K562 (cell line): ENCODE results near the gene MYH3. TPM values are rescaled to one million over a fixed set of nuclear protein-coding genes. Genes with fewer than 3 reads are reported as not detected.

Experiments
- ATAC-seq: fragments of 200-7000 bp; cut with Tn5 transposase; 3 replicates; pipeline ENCODE4 v1.9.1; 2020; ENCODE audit warnings: moderate library complexity
- BruUV-seq: library from RNA; stranded (reverse); fragments of 400-500 nt; replicated peaks from 2 replicates; lab custom pipeline; 2021; lab: Mats Ljungman, UMichigan
- CTCF ChIA-PET: fragments of 300-600 bp; formaldehyde crosslinking; extraction: SDS; loops from one replicate; lab custom pipeline; 2021; ENCODE audit warnings: low intra/inter-chr PET ratio; lab: Yijun Ruan, JAX
- POLR2A ChIA-PET: fragments of 300-600, 350-650 bp; sonication (Branson Sonifier 250); formaldehyde crosslinking; extraction: SDS; loops from one replicate; lab custom pipeline; 2021; ENCODE audit warnings: antibody characterized with exemption, inconsistent platforms; lab: Yijun Ruan, JAX
- DNase-seq, 4 experiments: peaks; one replicate each; pipeline versions ENCODE4 v3.0.0 to v3.0.0-alpha.2; 2011 to 2018; ENCODE audit warnings: low spot score in 3 of 4, mixed read lengths in 3 of 4; ENCODE audit errors: extremely low read depth in 1 of 4
- FAIRE-seq: peaks from 2 replicates; lab custom pipeline; 2011; peaks lifted over from hg19 to GRCh38; lab: Jason Lieb, UNC
- H2AFZ ChIP-seq: 2 replicates; pipeline ENCODE4 v1.6.0; 2011; ENCODE audit warnings: low read depth, low read length, control low read depth, inconsistent platforms
- H3K27ac ChIP-seq: fragments of 200-600 bp; 3 replicates; pipeline ENCODE4 v1.8.0; 2011; ENCODE audit warnings: low read depth, mild to moderate bottlenecking, control low read depth, inconsistent platforms, low read length, moderate library complexity, mixed read lengths; ENCODE audit errors: extremely low read depth
- H3K27me3 ChIP-seq, 2 experiments: fragments of 300-600 bp in 1 of 2; 2 replicates in 1 of 2; 3 replicates in 1 of 2; pipeline versions ENCODE4 v1.6.0 to v1.8.0; 2011; ENCODE audit warnings: inconsistent platforms in 2 of 2, low read length in 2 of 2, mild to moderate bottlenecking in 1 of 2, mixed read lengths in 1 of 2, moderate library complexity in 1 of 2; ENCODE audit not compliant: control insufficient read depth in 2 of 2, insufficient read depth in 2 of 2
- H3K36me3 ChIP-seq: fragments of 300-600 bp; 3 replicates; pipeline ENCODE4 v1.8.0; 2011; ENCODE audit warnings: mild to moderate bottlenecking, low read length, inconsistent platforms; ENCODE audit not compliant: control insufficient read depth, insufficient read depth
- H3K4me1 ChIP-seq, 2 experiments: fragments of 200-600 bp in 1 of 2; replicated peaks in 1 of 2; 2 replicates in 1 of 2; 3 replicates in 1 of 2; pipeline versions ENCODE4 v1.5.1 to v1.8.0; 2011; ENCODE audit warnings: inconsistent platforms in 2 of 2, low read length in 2 of 2, mild to moderate bottlenecking in 1 of 2, mixed read lengths in 1 of 2, moderate library complexity in 1 of 2; ENCODE audit not compliant: control insufficient read depth in 2 of 2, insufficient read depth in 2 of 2
- H3K4me2 ChIP-seq: 2 replicates; pipeline ENCODE4 v1.6.1; 2011; ENCODE audit warnings: low read length, control low read depth, inconsistent platforms, mixed read lengths; ENCODE audit not compliant: insufficient read depth
- H3K4me3 ChIP-seq: fragments of 200-600 bp; sonication (generic), shearing (Covaris generic); 2 replicates; pipeline ENCODE4 v1.5.1; 2016; ENCODE audit warnings: control low read depth, inconsistent platforms
- H3K79me2 ChIP-seq: fragments of 200-600 bp; 3 replicates; pipeline ENCODE4 v1.8.0; 2011; ENCODE audit warnings: low read length, inconsistent platforms; ENCODE audit not compliant: control insufficient read depth, insufficient read depth
- H3K9ac ChIP-seq, 2 experiments: 2 replicates each; pipeline versions ENCODE4 v1.6.0 to v1.6.1; 2011; ENCODE audit warnings: low read depth in 2 of 2, low read length in 2 of 2, control low read depth in 1 of 2, inconsistent platforms in 1 of 2, mild to moderate bottlenecking in 1 of 2, mixed read lengths in 1 of 2; ENCODE audit not compliant: insufficient read depth in 1 of 2
- H3K9me1 ChIP-seq: one replicate; pipeline ENCODE4 v1.6.0; 2011; ENCODE audit warnings: inconsistent platforms, mild to moderate bottlenecking, low read length, moderate library complexity; ENCODE audit not compliant: control insufficient read depth, insufficient read depth
- H3K9me3 ChIP-seq: replicated peaks from 2 replicates; pipeline ENCODE4 v1.5.1; 2011; ENCODE audit warnings: low read depth, low read length, inconsistent platforms; ENCODE audit not compliant: control insufficient read depth, insufficient read depth
- H4K20me1 ChIP-seq: replicated peaks from 2 replicates; pipeline ENCODE4 v1.6.1; 2011; ENCODE audit warnings: low read length, inconsistent platforms, mixed read lengths; ENCODE audit not compliant: control insufficient read depth, insufficient read depth
- CREBBP ChIP-seq: IDR thresholded peaks from one replicate; pipeline ENCODE4 v1.6.1; 2012; ENCODE audit warnings: low read depth, mild to moderate bottlenecking, control low read depth, inconsistent platforms, low read length
- CTCF ChIP-seq, 3 experiments: IDR thresholded peaks in 2 of 3; conservative IDR thresholded peaks in 1 of 3; 2 replicates each; pipeline ENCODE4 v1.5.1; 2011 to 2012; ENCODE audit warnings: low read length in 3 of 3, mild to moderate bottlenecking in 3 of 3, control low read depth in 2 of 3, improper control_type of control experiment in 1 of 3, inconsistent platforms in 1 of 3, low read depth in 1 of 3, mixed read lengths in 1 of 3, moderate library complexity in 1 of 3; ENCODE audit not compliant: insufficient read depth in 2 of 3
- HDAC6 ChIP-seq: IDR thresholded peaks from 2 replicates; pipeline ENCODE4 v1.6.1; 2012; ENCODE audit warnings: low read depth, mild to moderate bottlenecking, control low read depth, inconsistent platforms, low read length, moderate library complexity
- MCM3 ChIP-seq: fragments of 450-650 bp; IDR thresholded peaks from 2 replicates; pipeline ENCODE4 v1.6.1; 2016
- NFIC ChIP-seq: fragments of 450-650 bp; IDR thresholded peaks from 2 replicates; pipeline ENCODE4 v1.6.1; 2017; ENCODE audit warnings: mild to moderate bottlenecking, inconsistent platforms
- POLR3G ChIP-seq: IDR thresholded peaks from 2 replicates; pipeline ENCODE4 v1.6.1; 2011; ENCODE audit not compliant: insufficient read length, insufficient replicate concordance; ENCODE audit errors: extremely low read depth
- RBM25 ChIP-seq: fragments of 200-400 bp; formaldehyde crosslinking; IDR thresholded peaks from 2 replicates; pipeline ENCODE4 v1.6.1; 2018; ENCODE audit warnings: low read length, low read depth, moderate library complexity; ENCODE audit not compliant: severe bottlenecking
- THRA ChIP-seq: fragments of 450-650 bp; IDR thresholded peaks from 2 replicates; pipeline ENCODE4 v1.6.1; 2017; ENCODE audit warnings: mild to moderate bottlenecking, moderate library complexity
- ZBTB9 ChIP-seq: fragments of 450-650 bp; formaldehyde crosslinking; IDR thresholded peaks from 2 replicates; pipeline ENCODE4 v1.4.0; 2020; ENCODE audit warnings: mild to moderate bottlenecking, moderate library complexity
- ZFP1 ChIP-seq: fragments of 450-650 bp; formaldehyde crosslinking; IDR thresholded peaks from 2 replicates; pipeline ENCODE4 v1.4.0; 2020; ENCODE audit warnings: mild to moderate bottlenecking, mixed read lengths
- ZSCAN29 ChIP-seq: fragments of 450-650 bp; IDR thresholded peaks from 2 replicates; pipeline ENCODE4 v1.6.1; 2017
- ZSCAN32 ChIP-seq: fragments of 450-650 bp; formaldehyde crosslinking; IDR thresholded peaks from 2 replicates; pipeline ENCODE4 v1.4.0; 2020; ENCODE audit warnings: mild to moderate bottlenecking, moderate library complexity
- WGBS: fragments of 100-300 bp; shearing (Covaris generic); methylation state at CpG from one replicate; pipeline ENCODE4 v1.1.6; 2016; ENCODE audit warnings: low coverage, mixed read lengths; ENCODE audit not compliant: insufficient coverage; ENCODE audit errors: missing lambda C conversion rate; 5-methylcytosine and 5-hydroxymethylcytosine counted together
- in situ Hi-C: fragments of 300-500 bp; cut with MboI; formaldehyde crosslinking; loops from 4 replicates; pipeline ENCODE4 v1.15.0; 2018; ENCODE audit warnings: inconsistent platforms, mixed read lengths
- intact Hi-C: fragments of 100-400 bp; cut with micrococcal nuclease; formaldehyde crosslinking; loops from 2 replicates; pipeline ENCODE4 v1.14.2; 2022
- polyA plus RNA-seq, 8 experiments: library from polyadenylated mRNA; depleted of rRNA in 4 of 8; stranded (reverse) in 5 of 8; unstranded in 3 of 8; fragments of >200 nt; fragmentation: Nextera tagmentation in 2 of 8; fragmentation: Illumina TruSeq in 1 of 8; extraction: Ambion mirVana in 2 of 8; extraction: Trizol in 1 of 8; gene quantifications; 2 replicates each; pipeline versions ENCODE4 v1.2.1 to v1.2.3, GENCODE V29; 2011 to 2014; ENCODE audit warnings: inconsistent platforms in 1 of 8, missing spikeins in 1 of 8
- total RNA-seq, 7 experiments: library from RNA; depleted of rRNA in 6 of 7; stranded (reverse); fragments of >200 nt in 6 of 7; fragmentation: Illumina TruSeq in 2 of 7; extraction: Trizol in 2 of 7; gene quantifications; 2 replicates each; pipeline versions ENCODE4 v1.2.1 to v1.2.3, GENCODE V29; 2011 to 2021; ENCODE audit warnings: low replicate concordance in 1 of 7

The MYH3 gene
- total and polyA plus RNA-seq, 9 of the 15 experiments (the other 6 are each of a cell fraction or from before 2014, with no cell fraction given): 0.24 to 0.75 (median 0.40) TPM; not detected in 1

GRCh38 chr17:10628756-10629155, 28.4 kb downstream of the MYH3 start:
- H3K4me3 ChIP-seq: no peak overlapping the region
- 7% methylated on average over 8 of the region's 13 CpGs for WGBS
- H3K9me3 ChIP-seq: no peaks in the 10 kb centered on the region
- BruUV-seq: no TSS peak
- H3K9me1 ChIP-seq: no peaks in the 10 kb centered on the region
- in situ Hi-C loops (no loop called here), intact Hi-C loops (no loop called here)
- no peak for TF ChIP-seq ZSCAN32 (CRISPR knock-in tag)
- TF ChIP-seq CTCF (IDR thresholded peaks at IDR 0.05 in 2 of 3, conservative IDR thresholded peaks at IDR 0.05 in 1 of 3; ENCODE audit: insufficient read depth in 2 of 3, low read depth in 1 of 3, low read length in 3 of 3): peak; percentile 50 to 68 (median 62)
- TF ChIP-seq ZSCAN29: no peak
- TF ChIP-seq CREBBP: no peak
- peaks cover 0 to 23% of the 10 kb centered on the region in 2 experiments; a peak in 3 of 5 replicates for H3K27me3 ChIP-seq
- no peak overlapping the region for H3K4me2 ChIP-seq
- no peaks in the 10 kb centered on the region for H3K79me2 ChIP-seq
- CTCF ChIA-PET: no interaction called here
- DNase-seq (peak; percentile 43 to 60 (median 52)), ATAC-seq (peak; percentile 81), FAIRE-seq (no peak)
- H4K20me1 ChIP-seq: 0 out of 2 replicates have a peak, but pooled peaks cover 3% of the 10 kb centered on the region
- H3K36me3 ChIP-seq: no peaks in the 10 kb centered on the region
- H3K4me1 ChIP-seq: no peaks in the 10 kb centered on the region
- no peak overlapping the region for H2AFZ ChIP-seq
- no peak overlapping the region for H3K27ac ChIP-seq
- POLR2A ChIA-PET: no interaction called here
- no peak overlapping the region for H3K9ac ChIP-seq

GRCh38 chr17:10626390-10626789, 30.7 kb downstream of the MYH3 start:
- no TSS peak for BruUV-seq
- no peaks in the 10 kb centered on the region for H3K79me2 ChIP-seq
- H3K27ac ChIP-seq: no peak overlapping the region
- no peaks in the 10 kb centered on the region for H3K36me3 ChIP-seq
- H2AFZ ChIP-seq: no peak overlapping the region
- H3K9me1 ChIP-seq: no peaks in the 10 kb centered on the region
- in situ Hi-C loops: no loop called here
- FAIRE-seq: no peak
- peaks cover 0 to 32% of the 10 kb centered on the region in 2 experiments; a peak in 4 of 5 replicates for H3K27me3 ChIP-seq
- 0 out of 2 replicates have a peak, but pooled peaks cover 3% of the 10 kb centered on the region for H4K20me1 ChIP-seq
- no peaks in the 10 kb centered on the region for H3K4me1 ChIP-seq
- H3K4me2 ChIP-seq: no peak overlapping the region
- intact Hi-C loops: no loop called here
- ATAC-seq: no peak
- no peak for DNase-seq
- CTCF ChIA-PET: no interaction called here
- no peak overlapping the region for H3K4me3 ChIP-seq
- H3K9ac ChIP-seq: no peak overlapping the region
- POLR2A ChIA-PET: no interaction called here
- H3K9me3 ChIP-seq: no peaks in the 10 kb centered on the region
- 3% methylated on average over 8 of the region's 9 CpGs for WGBS
- TF ChIP-seq RBM25 (no peak), ZBTB9 (CRISPR knock-in tag) (no peak), HDAC6 (no peak), POLR3G (no peak), MCM3 (no peak), NFIC (no peak), THRA (no peak), ZFP1 (no peak)
